AG20443 (cell line): ENCODE data around the gene CLIC1.
A peak's percentile ranks its signal among the peaks of the same experiment; 100 is the strongest.

ENCODE experiments used
- DNase-seq: peaks from one replicate; pipeline ENCODE4 v3.0.0; 2012; ENCODE audit warnings: low spot score, mixed read lengths

Gene CLIC1

GRCh38 chr6:31701666-31702404 lies 34.5 kb downstream of the CLIC1 start:
- peak; percentile 41 for DNase-seq

- no peak for DNase-seq
Observed at GRCh38 chr6:31700740-31701401, 35.5 kb downstream of the CLIC1 start.

GRCh38 chr6:31697555-31697954 lies 38.8 kb downstream of the CLIC1 start:
- no peak for DNase-seq

GRCh38 chr6:31693535-31693934 lies 42.8 kb downstream of the CLIC1 start:
- DNase-seq, result no peak

- no peak for DNase-seq
Observed at GRCh38 chr6:31692886-31693285, 43.4 kb downstream of the CLIC1 start.

- DNase-seq, result no peak
Observed at GRCh38 chr6:31692353-31692752, 44.0 kb downstream of the CLIC1 start.

- no peak for DNase-seq
Observed at GRCh38 chr6:31691564-31692108, 44.7 kb downstream of the CLIC1 start.

- no peak for DNase-seq
Observed at GRCh38 chr6:31691078-31691463, 45.3 kb downstream of the CLIC1 start.

- no peak for DNase-seq
Observed at GRCh38 chr6:31690231-31691077, 45.9 kb downstream of the CLIC1 start.

GRCh38 chr6:31689249-31690110 lies 46.9 kb downstream of the CLIC1 start:
- no peak for DNase-seq

- DNase-seq, result no peak
Observed at GRCh38 chr6:31687860-31688693, 48.3 kb downstream of the CLIC1 start.

GRCh38 chr6:31687321-31687720 lies 49.0 kb downstream of the CLIC1 start:
- DNase-seq, result no peak

- DNase-seq, result no peak
Observed at GRCh38 chr6:31686483-31686882, 49.8 kb downstream of the CLIC1 start.

- no peak for DNase-seq
Observed at GRCh38 chr6:31683591-31683990, 52.7 kb downstream of the CLIC1 start.

- peak; percentile 69 for DNase-seq
Observed at GRCh38 chr6:31681135-31681671, 55.1 kb downstream of the CLIC1 start.
